ENCODE measurements around the gene MCAM.

Gene MCAM

DNA sequence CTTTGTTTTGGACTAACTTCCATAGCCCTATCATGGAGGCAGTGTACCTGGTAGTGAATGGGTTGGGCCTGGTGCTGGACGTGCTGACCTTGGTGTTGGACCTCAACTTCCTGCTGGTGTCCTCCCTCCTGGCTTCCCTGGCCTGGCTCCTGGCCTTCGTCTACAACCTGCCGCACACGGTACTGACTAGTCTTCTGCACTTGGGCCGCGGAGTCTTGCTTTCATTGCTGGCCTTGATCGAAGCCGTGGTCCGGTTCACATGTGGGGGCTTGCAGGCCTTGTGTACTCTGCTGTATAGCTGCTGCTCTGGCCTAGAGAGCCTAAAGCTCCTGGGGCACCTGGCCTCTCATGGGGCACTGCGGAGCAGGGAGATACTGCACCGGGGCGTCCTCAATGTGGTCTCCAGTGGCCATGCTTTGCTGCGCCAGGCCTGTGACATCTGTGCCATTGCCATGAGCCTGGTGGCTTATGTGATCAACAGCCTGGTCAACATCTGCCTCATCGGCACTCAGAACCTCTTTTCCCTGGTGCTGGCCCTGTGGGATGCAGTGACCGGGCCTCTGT is 18.2 kb upstream of the MCAM start:
- H3K4me1 ChIP-seq (ENCODE audit: insufficient read depth, insufficient read length): peaks cover 25% of the 10 kb centered on the region
- peaks cover 20% of the 10 kb centered on the region for H3K36me3 ChIP-seq (ENCODE audit: insufficient read depth, insufficient read length, low read length)
- H3K4me3 ChIP-seq (ENCODE audit: insufficient read length, low read depth): peak overlapping the region; percentile 93
- peaks cover 2% of the 10 kb centered on the region for H3K27me3 ChIP-seq (ENCODE audit: insufficient read depth, insufficient read length)
- H3K9ac ChIP-seq (ENCODE audit: insufficient read length, low read depth): peak overlapping the region; percentile 97
- TF ChIP-seq YY1 (IDR thresholded peaks at IDR 0.05; ENCODE audit: insufficient read depth, insufficient read length): no peak
- DNase-seq (ENCODE audit: low read depth, low spot score): no peak
- no peaks in the 10 kb centered on the region for H3K9me3 ChIP-seq (ENCODE audit: insufficient read depth, low read length)

DNA sequence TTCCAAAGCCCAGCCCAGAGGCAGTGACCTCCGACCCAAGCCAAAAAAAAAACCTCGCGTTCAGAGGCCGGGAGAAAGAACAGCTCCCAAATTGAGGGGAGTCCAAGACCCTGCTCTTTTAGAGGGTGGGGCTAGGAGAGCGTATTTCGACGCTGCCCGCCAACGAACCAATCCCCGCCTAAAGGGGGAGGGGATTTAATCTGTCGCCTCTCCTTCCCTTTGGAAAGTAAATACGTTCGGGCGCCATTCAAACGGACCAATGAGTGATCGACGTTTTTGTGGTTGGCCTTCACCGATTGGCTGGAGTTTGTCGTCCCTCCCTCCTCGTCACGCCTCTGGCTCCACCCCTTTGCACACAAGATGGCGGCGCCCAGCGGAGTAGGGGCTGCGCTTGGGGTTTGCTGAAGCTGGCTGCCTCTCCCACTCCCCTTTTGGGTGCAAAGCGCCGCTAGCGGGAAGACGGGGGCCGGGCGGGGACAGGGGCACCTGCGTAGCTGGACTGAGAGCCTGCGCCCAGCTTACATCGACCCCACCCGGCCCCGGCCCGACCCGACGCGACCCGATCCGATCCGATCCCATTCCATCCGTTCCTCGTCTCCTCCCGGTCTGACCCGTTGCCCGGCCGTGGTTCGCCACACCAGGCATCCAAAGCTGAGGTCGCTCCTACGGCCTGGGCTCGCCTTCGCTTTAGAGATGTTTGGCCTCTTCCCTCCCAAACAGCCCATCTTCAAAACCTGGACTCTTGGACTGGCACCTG is 17.4 kb upstream of the MCAM start, which contains the start of gene RNF26:
Gene RNF26, plus strand, starts transcription at position 354 of the 757 bp plus-strand sequence. CDS start 596 bp downstream, outside the sequence.
- TF ChIP-seq SUZ12 (IDR thresholded peaks at IDR 0.05; ENCODE audit: extremely low read depth, insufficient read depth, insufficient read length) (no peak), YY1 (IDR thresholded peaks at IDR 0.05; ENCODE audit: insufficient read depth, insufficient read length) (peak; percentile 84), ZNF274 (IDR thresholded peaks at IDR 0.05; ENCODE audit: low read depth, low read length) (no peak)
- H3K4me3 ChIP-seq (ENCODE audit: insufficient read length, low read depth): peak within 1 kb of the TSS; percentile 93
- peaks cover 20% of the 10 kb centered on the region for H3K36me3 ChIP-seq (ENCODE audit: insufficient read depth, insufficient read length, low read length)
- peaks cover 25% of the 10 kb centered on the region for H3K4me1 ChIP-seq (ENCODE audit: insufficient read depth, insufficient read length)
- no peaks in the 10 kb centered on the region for H3K9me3 ChIP-seq (ENCODE audit: insufficient read depth, low read length)
- no peaks in the 10 kb centered on the region for H3K27me3 ChIP-seq (ENCODE audit: insufficient read depth, insufficient read length)
- H3K9ac ChIP-seq (ENCODE audit: insufficient read length, low read depth): peak within 1 kb of the TSS; percentile 97
- peak; percentile 98 for DNase-seq (ENCODE audit: low read depth, low spot score)

DNA sequence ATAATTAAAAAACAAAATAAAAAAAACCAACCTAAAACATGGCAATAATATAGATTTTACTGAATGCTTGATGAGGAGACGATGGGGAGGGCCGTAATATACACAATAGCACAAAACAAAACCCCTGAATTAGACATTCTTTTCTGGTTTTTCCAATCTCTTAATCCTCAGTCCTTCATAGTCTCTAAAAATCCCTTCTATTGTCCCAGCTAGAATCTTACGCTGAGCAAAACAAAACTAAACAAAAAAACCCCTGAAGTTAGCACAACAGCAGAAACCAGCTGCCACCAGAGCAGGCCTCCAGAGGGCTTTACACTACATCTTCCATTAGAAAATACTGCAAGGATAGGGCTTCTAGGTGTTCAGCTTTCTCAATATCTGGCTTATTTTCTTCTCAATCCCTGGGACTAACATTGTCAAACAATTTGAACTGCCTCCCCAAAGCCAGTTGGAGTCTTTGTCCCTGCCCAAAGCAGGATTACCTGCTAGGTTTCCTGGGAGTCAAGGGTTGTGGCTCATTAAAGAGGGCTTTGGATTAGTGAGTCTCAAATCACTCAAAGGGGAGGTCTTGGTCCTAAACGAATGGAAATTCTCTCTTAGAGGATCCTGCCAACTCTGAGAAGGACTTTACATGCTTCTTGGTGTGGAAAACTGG is 15.3 kb upstream of the MCAM start:
- Histone ChIP-seq H3K4me1 (ENCODE audit: insufficient read depth, insufficient read length) (peaks cover 18% of the 10 kb centered on the region), H3K4me3 (ENCODE audit: insufficient read length, low read depth) (no peak overlapping the region), H3K9me3 (ENCODE audit: insufficient read depth, low read length) (no peaks in the 10 kb centered on the region), H3K27me3 (ENCODE audit: insufficient read depth, insufficient read length) (no peaks in the 10 kb centered on the region), H3K36me3 (ENCODE audit: insufficient read depth, insufficient read length, low read length) (peaks cover 20% of the 10 kb centered on the region), H3K9ac (ENCODE audit: insufficient read length, low read depth) (no peak overlapping the region)
- no peak for DNase-seq (ENCODE audit: low read depth, low spot score)
- TF ChIP-seq ZNF274 (IDR thresholded peaks at IDR 0.05; ENCODE audit: low read depth, low read length) (no peak), SUZ12 (IDR thresholded peaks at IDR 0.05; ENCODE audit: extremely low read depth, insufficient read depth, insufficient read length) (no peak), YY1 (IDR thresholded peaks at IDR 0.05; ENCODE audit: insufficient read depth, insufficient read length) (no peak)

DNA sequence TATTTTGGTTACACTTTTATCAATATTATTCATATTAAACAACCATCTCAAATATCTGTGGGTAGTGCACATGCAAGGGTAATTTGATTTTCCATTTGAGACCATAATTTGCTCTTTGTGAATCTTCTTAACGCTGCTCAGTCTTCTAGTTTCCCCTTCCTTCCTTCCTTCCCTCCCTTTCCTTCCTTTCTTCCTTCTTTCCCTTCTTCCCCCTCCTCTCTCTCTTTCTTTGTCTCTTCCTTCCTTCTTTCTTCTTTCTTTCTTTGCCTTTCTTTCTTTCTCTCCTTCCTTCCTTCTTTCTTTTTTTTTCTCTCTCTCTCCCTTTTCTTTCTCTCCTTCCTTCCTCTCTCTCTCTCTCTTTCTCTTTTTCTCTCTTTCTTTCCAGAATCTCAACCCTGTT is 13.3 kb upstream of the MCAM start:
- H3K4me1 ChIP-seq (ENCODE audit: insufficient read depth, insufficient read length): peaks cover 5% of the 10 kb centered on the region
- H3K9me3 ChIP-seq (ENCODE audit: insufficient read depth, low read length): no peaks in the 10 kb centered on the region

DNA sequence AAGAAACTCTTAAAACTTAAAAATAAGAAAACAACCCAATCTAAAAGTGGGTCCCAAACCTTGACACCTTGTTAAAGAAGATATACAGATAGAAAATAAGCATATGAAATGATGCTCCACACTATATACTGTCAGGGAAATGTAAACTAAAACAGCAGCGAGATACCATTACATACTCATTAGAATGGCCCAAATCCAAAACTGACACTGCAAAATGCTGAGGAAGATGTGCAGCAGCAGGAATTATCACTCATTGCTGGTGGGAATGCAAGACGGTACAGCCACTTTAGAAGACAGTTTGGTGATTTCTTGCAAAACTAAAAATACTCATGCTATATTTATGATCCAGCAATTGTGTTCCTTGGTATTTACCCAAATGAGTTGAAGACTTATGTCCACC is 12.4 kb upstream of the MCAM start:
- H3K9ac ChIP-seq (ENCODE audit: insufficient read length, low read depth): no peak overlapping the region
- H3K4me1 ChIP-seq (ENCODE audit: insufficient read depth, insufficient read length): peaks cover 2% of the 10 kb centered on the region
- TF ChIP-seq SUZ12 (IDR thresholded peaks at IDR 0.05; ENCODE audit: extremely low read depth, insufficient read depth, insufficient read length) (no peak), ZNF274 (IDR thresholded peaks at IDR 0.05; ENCODE audit: low read depth, low read length) (no peak), YY1 (IDR thresholded peaks at IDR 0.05; ENCODE audit: insufficient read depth, insufficient read length) (no peak)
- no peaks in the 10 kb centered on the region for H3K36me3 ChIP-seq (ENCODE audit: insufficient read depth, insufficient read length, low read length)
- H3K9me3 ChIP-seq (ENCODE audit: insufficient read depth, low read length): no peaks in the 10 kb centered on the region
- no peaks in the 10 kb centered on the region for H3K27me3 ChIP-seq (ENCODE audit: insufficient read depth, insufficient read length)
- no peak overlapping the region for H3K4me3 ChIP-seq (ENCODE audit: insufficient read length, low read depth)
- DNase-seq (ENCODE audit: low read depth, low spot score): no peak

More for the DNA sequence above, 13.3 kb upstream of the MCAM start:
- Histone ChIP-seq H3K27me3 (ENCODE audit: insufficient read depth, insufficient read length) (no peaks in the 10 kb centered on the region), H3K36me3 (ENCODE audit: insufficient read depth, insufficient read length, low read length) (peaks cover 3% of the 10 kb centered on the region), H3K9ac (ENCODE audit: insufficient read length, low read depth) (no peak overlapping the region), H3K4me3 (ENCODE audit: insufficient read length, low read depth) (no peak overlapping the region)
- TF ChIP-seq SUZ12 (IDR thresholded peaks at IDR 0.05; ENCODE audit: extremely low read depth, insufficient read depth, insufficient read length) (no peak), ZNF274 (IDR thresholded peaks at IDR 0.05; ENCODE audit: low read depth, low read length) (no peak), YY1 (IDR thresholded peaks at IDR 0.05; ENCODE audit: insufficient read depth, insufficient read length) (no peak)
- DNase-seq (ENCODE audit: low read depth, low spot score): no peak

DNA sequence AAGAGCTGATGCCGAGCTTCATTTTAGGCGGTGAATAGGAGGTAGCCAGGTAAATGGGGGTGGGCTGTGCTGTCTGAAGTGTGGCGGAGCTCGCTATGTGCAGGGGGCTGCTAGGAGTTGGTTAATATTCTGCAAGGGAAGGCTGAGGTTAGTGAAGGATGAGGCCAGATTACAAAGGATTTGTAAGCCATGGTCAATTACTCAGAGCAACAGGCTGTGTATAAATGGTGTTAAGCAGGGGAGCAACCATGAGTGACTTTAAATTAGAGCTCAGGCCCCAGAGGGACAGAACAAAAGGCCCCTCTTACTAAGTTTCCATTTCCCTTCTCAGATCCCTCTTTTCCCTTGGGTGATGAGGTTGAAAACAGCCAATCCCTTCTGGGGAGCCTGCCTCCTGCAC is 7.3 kb upstream of the MCAM start:
- no peak for TF ChIP-seq YY1 (IDR thresholded peaks at IDR 0.05; ENCODE audit: insufficient read depth, insufficient read length)
- no peak for DNase-seq (ENCODE audit: low read depth, low spot score)
- Histone ChIP-seq H3K9ac (ENCODE audit: insufficient read length, low read depth) (no peak overlapping the region), H3K27me3 (ENCODE audit: insufficient read depth, insufficient read length) (no peaks in the 10 kb centered on the region), H3K4me3 (ENCODE audit: insufficient read length, low read depth) (no peak overlapping the region), H3K9me3 (ENCODE audit: insufficient read depth, low read length) (no peaks in the 10 kb centered on the region), H3K36me3 (ENCODE audit: insufficient read depth, insufficient read length, low read length) (no peaks in the 10 kb centered on the region), H3K4me1 (ENCODE audit: insufficient read depth, insufficient read length) (peaks cover 6% of the 10 kb centered on the region)

DNA sequence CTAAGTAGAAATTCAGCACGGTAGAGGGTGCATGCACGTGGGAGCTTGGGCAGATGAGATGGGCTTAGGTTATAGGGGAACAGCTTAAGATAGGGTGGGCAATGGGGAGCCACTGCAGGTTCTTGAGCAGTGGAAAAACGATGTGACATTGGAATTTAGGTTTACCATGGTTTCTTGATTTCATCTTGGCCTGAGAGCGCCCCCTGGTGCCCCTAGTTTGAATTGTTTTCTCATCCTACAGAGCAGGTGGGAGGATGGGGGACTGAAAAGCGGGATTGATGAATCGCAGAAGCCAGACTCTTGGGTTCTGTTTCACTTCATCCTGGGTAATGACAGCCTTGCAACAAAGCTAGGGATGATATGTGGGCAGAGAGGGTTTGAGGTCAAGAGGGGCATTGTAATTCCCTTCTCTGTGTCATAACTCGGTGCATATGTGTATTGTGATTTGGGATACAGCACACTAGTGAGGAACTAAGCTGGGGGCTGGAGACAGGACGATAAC is 6.7 kb upstream of the MCAM start:
- no peaks in the 10 kb centered on the region for H3K9me3 ChIP-seq (ENCODE audit: insufficient read depth, low read length)
- H3K27me3 ChIP-seq (ENCODE audit: insufficient read depth, insufficient read length): no peaks in the 10 kb centered on the region
- no peak overlapping the region for H3K9ac ChIP-seq (ENCODE audit: insufficient read length, low read depth)
- H3K4me3 ChIP-seq (ENCODE audit: insufficient read length, low read depth): no peak overlapping the region
- peaks cover 6% of the 10 kb centered on the region for H3K4me1 ChIP-seq (ENCODE audit: insufficient read depth, insufficient read length)
- no peaks in the 10 kb centered on the region for H3K36me3 ChIP-seq (ENCODE audit: insufficient read depth, insufficient read length, low read length)
- TF ChIP-seq ZNF274 (IDR thresholded peaks at IDR 0.05; ENCODE audit: low read depth, low read length): no peak
- TF ChIP-seq SUZ12 (IDR thresholded peaks at IDR 0.05; ENCODE audit: extremely low read depth, insufficient read depth, insufficient read length): no peak
- TF ChIP-seq YY1 (IDR thresholded peaks at IDR 0.05; ENCODE audit: insufficient read depth, insufficient read length): no peak
- peak; percentile 71 for DNase-seq (ENCODE audit: low read depth, low spot score)
